GM19397 (cell line): ENCODE data around the gene MRPL46.

ENCODE experiments used
- ATAC-seq: cut with Tn5 transposase; IDR thresholded peaks from one replicate; pipeline ENCODE4 v1.9.1; 2021; ENCODE audit warnings: mild to moderate bottlenecking, moderate library complexity; ENCODE audit not compliant: unreplicated experiment

Gene MRPL46

GRCh38 chr15:88467073-88467934 is at the start of gene MRPL46, which contains the start of gene MRPS11:
Gene MRPL46 (minus strand): TSS chr15:88467388. CDS start chr15:88467377, 11 bp downstream.
Gene MRPS11 (plus strand): TSS chr15:88467708. CDS start chr15:88467718, 10 bp downstream.
- ATAC-seq: peak; percentile 93

- ATAC-seq: no peak
Measured at GRCh38 chr15:88513195-88513594, 46.0 kb upstream of the MRPL46 start.

- no peak for ATAC-seq
Measured at GRCh38 chr15:88512601-88513000, 45.4 kb upstream of the MRPL46 start.

- no peak for ATAC-seq
Measured at GRCh38 chr15:88512078-88512477, 44.9 kb upstream of the MRPL46 start.

GRCh38 chr15:88511161-88511560 is 44.0 kb upstream of the MRPL46 start:
- no peak for ATAC-seq

- no peak for ATAC-seq
Measured at GRCh38 chr15:88509964-88510363, 42.8 kb upstream of the MRPL46 start.

- no peak for ATAC-seq
Measured at GRCh38 chr15:88509321-88509720, 42.1 kb upstream of the MRPL46 start.

- no peak for ATAC-seq
Measured at GRCh38 chr15:88506628-88507027, 39.4 kb upstream of the MRPL46 start.

- no peak for ATAC-seq
Measured at GRCh38 chr15:88505721-88506120, 38.5 kb upstream of the MRPL46 start.

- ATAC-seq: no peak
Measured at GRCh38 chr15:88504445-88504844, 37.3 kb upstream of the MRPL46 start.

- ATAC-seq: no peak
Measured at GRCh38 chr15:88498996-88499395, 31.8 kb upstream of the MRPL46 start.

- ATAC-seq: no peak
Measured at GRCh38 chr15:88497109-88497765, 30.0 kb upstream of the MRPL46 start.

- no peak for ATAC-seq
Measured at GRCh38 chr15:88493844-88494243, 26.7 kb upstream of the MRPL46 start.

- ATAC-seq: no peak
Measured at GRCh38 chr15:88491158-88491557, 24.0 kb upstream of the MRPL46 start.

- no peak for ATAC-seq
Measured at GRCh38 chr15:88490036-88490435, 22.8 kb upstream of the MRPL46 start.

- ATAC-seq: no peak
Measured at GRCh38 chr15:88489321-88489720, 22.1 kb upstream of the MRPL46 start.

GRCh38 chr15:88487796-88488523 is 20.8 kb upstream of the MRPL46 start:
- no peak for ATAC-seq

- ATAC-seq: no peak
Measured at GRCh38 chr15:88487178-88487795, 20.1 kb upstream of the MRPL46 start.

GRCh38 chr15:88484682-88485331 is 17.6 kb upstream of the MRPL46 start:
- ATAC-seq: no peak

- ATAC-seq: no peak
Measured at GRCh38 chr15:88482263-88482662, 15.1 kb upstream of the MRPL46 start.
